WTC11 (cell line): ENCODE data around the gene SNAPC1.

Source experiments
- MAX ChIP-seq: sonication (generic); formaldehyde crosslinking; IDR thresholded peaks from 2 replicates; pipeline ENCODE4 v1.8.0; 2022; ENCODE audit warnings: mild to moderate bottlenecking, missing genetic modification reagents
- NFYB ChIP-seq: sonication (generic); formaldehyde crosslinking; conservative IDR thresholded peaks from 2 replicates; pipeline ENCODE4 v1.8.0; 2022; ENCODE audit warnings: low read depth, missing genetic modification reagents
- NR2C2 ChIP-seq: sonication (generic); formaldehyde crosslinking; IDR thresholded peaks from 2 replicates; pipeline ENCODE4 v1.8.0; 2022; ENCODE audit warnings: mild to moderate bottlenecking, missing genetic modification reagents
- PRDM15 ChIP-seq: sonication (generic); formaldehyde crosslinking; IDR thresholded peaks from 2 replicates; pipeline ENCODE4 v1.8.0; 2022; ENCODE audit warnings: missing genetic modification reagents
- PRRX2 ChIP-seq: fragments of 250-450 bp; sonication (Bioruptor Pico); IDR thresholded peaks from 2 replicates; pipeline ENCODE4 v1.8.0; 2021; ENCODE audit warnings: mild to moderate bottlenecking
- USF1 ChIP-seq: sonication (generic); formaldehyde crosslinking; IDR thresholded peaks from 2 replicates; pipeline ENCODE4 v1.8.0; 2022; ENCODE audit warnings: mild to moderate bottlenecking, missing genetic modification reagents
- TF ChIP-seq, protein P1 (sequence below): fragments of 200-600 bp; IDR thresholded peaks from 2 replicates; pipeline ENCODE4 v1.8.0; 2022; ENCODE audit warnings: antibody characterized with exemption

DNA sequence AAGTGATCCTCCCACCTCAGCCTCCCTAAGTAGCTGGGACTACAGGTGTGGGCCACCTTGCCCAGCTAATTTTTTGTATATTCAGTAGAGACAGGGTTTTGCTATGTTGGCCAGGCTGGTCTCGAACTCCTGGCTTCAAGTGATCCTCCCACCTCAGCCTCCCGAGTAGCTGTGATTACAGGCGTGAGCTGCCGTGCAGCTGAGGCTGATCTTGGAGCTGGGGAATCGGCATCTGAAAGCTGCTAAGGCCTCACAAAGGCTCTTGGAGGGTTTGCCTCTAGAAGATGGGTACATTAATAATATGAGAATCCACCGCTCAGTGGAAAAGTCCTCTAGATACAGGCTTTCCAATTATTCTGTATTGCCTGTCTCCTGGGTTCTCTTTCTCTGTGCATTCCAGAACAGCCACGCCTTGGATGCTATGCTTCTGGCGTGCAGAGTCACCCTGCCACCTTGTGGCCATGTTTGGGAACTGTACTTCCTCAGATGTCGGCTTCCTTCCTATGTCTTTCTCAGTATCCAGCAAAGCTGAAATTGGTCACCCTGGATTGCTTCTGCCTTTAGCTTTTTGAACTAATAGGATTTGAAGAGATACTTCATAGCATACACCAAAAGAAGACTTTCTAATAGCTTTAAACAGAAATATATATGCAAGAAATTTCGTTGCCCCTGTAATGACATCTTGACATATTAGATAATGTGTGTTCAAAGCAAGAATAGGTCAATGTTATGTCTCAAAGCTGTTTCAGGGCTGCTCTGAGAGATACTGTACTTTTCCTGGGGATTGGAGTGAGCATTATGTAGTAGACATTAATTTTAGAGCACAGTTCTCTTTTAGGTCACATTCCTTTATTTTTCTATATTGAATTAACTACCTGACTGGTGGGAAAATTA lies 75.4 kb downstream of the SNAPC1 start:
- no peak for TF ChIP-seq NFYB (CRISPR knock-in tag)
- TF ChIP-seq NR2C2: no peak
- TF ChIP-seq, protein P1, sequence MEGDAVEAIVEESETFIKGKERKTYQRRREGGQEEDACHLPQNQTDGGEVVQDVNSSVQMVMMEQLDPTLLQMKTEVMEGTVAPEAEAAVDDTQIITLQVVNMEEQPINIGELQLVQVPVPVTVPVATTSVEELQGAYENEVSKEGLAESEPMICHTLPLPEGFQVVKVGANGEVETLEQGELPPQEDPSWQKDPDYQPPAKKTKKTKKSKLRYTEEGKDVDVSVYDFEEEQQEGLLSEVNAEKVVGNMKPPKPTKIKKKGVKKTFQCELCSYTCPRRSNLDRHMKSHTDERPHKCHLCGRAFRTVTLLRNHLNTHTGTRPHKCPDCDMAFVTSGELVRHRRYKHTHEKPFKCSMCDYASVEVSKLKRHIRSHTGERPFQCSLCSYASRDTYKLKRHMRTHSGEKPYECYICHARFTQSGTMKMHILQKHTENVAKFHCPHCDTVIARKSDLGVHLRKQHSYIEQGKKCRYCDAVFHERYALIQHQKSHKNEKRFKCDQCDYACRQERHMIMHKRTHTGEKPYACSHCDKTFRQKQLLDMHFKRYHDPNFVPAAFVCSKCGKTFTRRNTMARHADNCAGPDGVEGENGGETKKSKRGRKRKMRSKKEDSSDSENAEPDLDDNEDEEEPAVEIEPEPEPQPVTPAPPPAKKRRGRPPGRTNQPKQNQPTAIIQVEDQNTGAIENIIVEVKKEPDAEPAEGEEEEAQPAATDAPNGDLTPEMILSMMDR: peak; percentile 81
- TF ChIP-seq PRRX2 (CRISPR knock-in tag): no peak
- TF ChIP-seq USF1 (CRISPR knock-in tag): no peak
- no peak for TF ChIP-seq MAX (CRISPR knock-in tag)
- no peak for TF ChIP-seq PRDM15 (CRISPR knock-in tag)
